DND-41 (cell line): ENCODE measurements around the gene DZANK1.

Source experiments
- ATAC-seq: fragments of 200-7000 bp; cut with Tn5 transposase; 3 replicates; pipeline ENCODE4 v1.9.1; 2021; ENCODE audit warnings: low read depth; ENCODE audit not compliant: insufficient read depth
- DNase-seq: peaks from one replicate; pipeline ENCODE4 v3.0.0-alpha.2; 2020
- H2AFZ ChIP-seq: 2 replicates; pipeline ENCODE4 v1.6.0; 2012; ENCODE audit warnings: low read depth, low read length
- H3K27ac ChIP-seq: 2 replicates; pipeline ENCODE4 v1.5.1; 2012; ENCODE audit warnings: low read length, inconsistent platforms
- H3K27me3 ChIP-seq: fragments of 200-600 bp; sonication (generic); 2 replicates; pipeline ENCODE4 v1.6.0; 2012; ENCODE audit warnings: low read length, mild to moderate bottlenecking, inconsistent platforms; ENCODE audit not compliant: insufficient read depth, poor library complexity
- H3K36me3 ChIP-seq: 2 replicates; pipeline ENCODE4 v1.5.1; 2012; ENCODE audit warnings: low read length, inconsistent platforms; ENCODE audit not compliant: insufficient read depth
- H3K4me1 ChIP-seq: 2 replicates; pipeline ENCODE4 v1.5.1; 2012; ENCODE audit warnings: mild to moderate bottlenecking, low read length; ENCODE audit not compliant: insufficient read depth
- H3K4me2 ChIP-seq: 2 replicates; pipeline ENCODE4 v1.6.0; 2012; ENCODE audit warnings: mild to moderate bottlenecking, moderate library complexity, low read length, inconsistent platforms; ENCODE audit not compliant: insufficient read depth
- H3K4me3 ChIP-seq, 2 experiments: fragments of 200-600 bp in 1 of 2; shearing (Covaris generic) in 1 of 2; 2 replicates each; pipeline ENCODE4 v1.5.1; 2012 to 2016; ENCODE audit warnings: inconsistent platforms in 2 of 2, low read length in 2 of 2, mild to moderate bottlenecking in 2 of 2, low read depth in 1 of 2, moderate library complexity in 1 of 2
- H3K79me2 ChIP-seq: 2 replicates; pipeline ENCODE4 v1.6.0; 2012; ENCODE audit warnings: low read length, inconsistent platforms; ENCODE audit not compliant: insufficient read depth
- H3K9ac ChIP-seq: 2 replicates; pipeline ENCODE4 v1.6.0; 2012; ENCODE audit warnings: low read depth, mild to moderate bottlenecking, inconsistent platforms, low read length, moderate library complexity
- H3K9me3 ChIP-seq: 2 replicates; pipeline ENCODE4 v1.5.1; 2012; ENCODE audit warnings: low read length, moderate library complexity, mild to moderate bottlenecking, inconsistent platforms; ENCODE audit not compliant: insufficient read depth, severe bottlenecking
- H4K20me1 ChIP-seq: 2 replicates; pipeline ENCODE4 v1.6.0; 2012; ENCODE audit warnings: low read length; ENCODE audit not compliant: insufficient read depth
- CTCF ChIP-seq: IDR thresholded peaks from 2 replicates; pipeline ENCODE4 v1.5.1; 2012; ENCODE audit warnings: borderline replicate concordance, low read length, moderate library complexity, mild to moderate bottlenecking; ENCODE audit not compliant: poor library complexity, severe bottlenecking; ENCODE audit errors: extremely low read depth
- EZH2 ChIP-seq: IDR thresholded peaks from 3 replicates; pipeline ENCODE4 v1.6.1; 2012; ENCODE audit warnings: borderline replicate concordance, low read depth, mild to moderate bottlenecking, moderate library complexity, low read length, inconsistent platforms; ENCODE audit not compliant: severe bottlenecking

Gene DZANK1

DNA sequence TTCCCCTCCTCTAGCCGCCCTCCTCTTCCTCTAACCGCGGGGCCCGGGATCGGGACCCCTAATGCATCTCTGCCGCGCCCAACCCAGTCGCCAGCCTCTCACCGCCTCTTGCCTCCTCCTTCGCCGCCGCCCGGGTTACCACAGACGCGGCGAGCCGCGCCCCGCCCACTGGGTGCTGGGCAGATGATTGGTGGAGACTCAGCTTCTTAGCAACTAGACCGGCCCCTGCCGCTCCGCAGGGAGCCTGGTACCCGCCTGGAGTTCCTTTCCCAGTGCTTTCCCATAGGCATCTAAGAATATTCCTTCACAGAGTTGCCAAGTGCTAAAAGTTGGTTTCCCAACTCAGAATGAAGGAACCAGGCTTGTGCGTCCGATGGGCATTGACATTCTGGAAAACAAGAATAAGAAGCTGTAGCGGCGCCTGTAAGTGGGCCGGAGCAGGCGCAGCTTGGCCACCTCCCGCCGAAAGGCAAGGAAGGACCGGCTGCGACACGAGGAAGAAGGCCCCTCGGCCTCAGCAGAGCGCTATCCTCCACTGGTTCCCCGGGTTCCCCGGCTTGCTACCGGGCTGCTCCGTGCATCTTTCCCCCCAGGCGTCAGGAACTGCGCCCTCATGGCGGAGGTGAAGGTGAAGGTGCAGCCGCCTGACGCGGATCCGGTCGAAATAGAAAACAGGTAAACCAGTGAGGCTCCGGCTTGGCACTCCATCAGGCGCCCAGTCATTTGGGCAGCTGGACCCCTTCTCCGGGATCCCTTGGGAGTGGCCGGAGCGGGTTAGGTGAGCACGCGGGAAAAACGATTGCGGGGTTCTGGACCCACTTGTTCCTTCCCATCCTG, at the start of gene DZANK1, which contains the start of gene POLR3F:
Gene DZANK1, minus strand, starts transcription at position 137 of the 837 bp plus-strand sequence. CDS start 1,672 bp downstream, outside the sequence.
Gene POLR3F, plus strand, starts transcription at position 497 of the 837 bp plus-strand sequence. Its CDS starts 117 bp downstream, at position 614.
- peak within 1 kb of the TSS; percentile 86 to 89 for H3K4me3 ChIP-seq
- H3K27ac ChIP-seq, result peak within 1 kb of the TSS; percentile 89
- no peaks in the 10 kb centered on the region for H3K27me3 ChIP-seq
- no peak for TF ChIP-seq EZH2
- TF ChIP-seq CTCF, result no peak
- H3K9ac ChIP-seq, result peak within 1 kb of the TSS; percentile 78
- H4K20me1 ChIP-seq, result no peaks in the 10 kb centered on the region; the same call in 1 of the 2 replicates
- H3K4me2 ChIP-seq, result peak within 1 kb of the TSS; percentile 89
- H3K79me2 ChIP-seq, result peaks cover 36% of the 10 kb centered on the region
- no peaks in the 10 kb centered on the region for H3K9me3 ChIP-seq
- H3K36me3 ChIP-seq, result peaks cover 24% of the 10 kb centered on the region; the same call in 1 of the 2 replicates
- peaks cover 31% of the 10 kb centered on the region for H3K4me1 ChIP-seq
- ATAC-seq (peak; percentile 100), DNase-seq (peak; percentile 98)
- H2AFZ ChIP-seq, result peak within 1 kb of the TSS; percentile 91

DNA sequence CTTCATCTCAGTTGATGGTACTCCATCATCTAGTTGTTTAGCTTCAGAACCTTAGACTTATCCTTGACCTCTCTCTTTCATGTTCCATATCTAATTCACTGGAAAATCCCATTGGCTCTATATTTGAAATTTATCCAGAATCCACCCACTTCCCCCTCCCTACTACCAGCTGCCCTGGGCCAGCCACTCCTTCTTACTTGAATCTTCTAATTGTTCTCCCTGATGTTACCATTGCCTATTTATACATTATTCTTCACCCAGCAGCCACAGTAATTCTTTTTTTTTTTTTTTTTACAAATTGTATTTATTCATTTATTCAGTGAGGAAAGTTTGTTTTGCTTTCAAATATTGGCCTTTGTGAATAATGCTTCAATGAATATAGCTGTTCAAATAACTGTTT, 49.1 kb upstream of the DZANK1 start:
- no peak for DNase-seq
- peaks cover 7% of the 10 kb centered on the region; the same call in 1 of the 2 replicates for H4K20me1 ChIP-seq
- no peaks in the 10 kb centered on the region for H3K27me3 ChIP-seq
- ATAC-seq, result no peak
- H3K36me3 ChIP-seq, result peaks cover 59% of the 10 kb centered on the region
- no peak overlapping the region for H3K4me3 ChIP-seq
- no peak overlapping the region for H3K9ac ChIP-seq
- no peaks in the 10 kb centered on the region for H3K9me3 ChIP-seq
- TF ChIP-seq CTCF (no peak), EZH2 (no peak)
- H3K4me1 ChIP-seq, result 0 out of 2 replicates have a peak, but pooled peaks cover under 1% of the 10 kb centered on the region
- no peak overlapping the region for H3K4me2 ChIP-seq
- H3K27ac ChIP-seq, result no peak overlapping the region
- H2AFZ ChIP-seq, result no peak overlapping the region
- H3K79me2 ChIP-seq, result peaks cover 7% of the 10 kb centered on the region

DNA sequence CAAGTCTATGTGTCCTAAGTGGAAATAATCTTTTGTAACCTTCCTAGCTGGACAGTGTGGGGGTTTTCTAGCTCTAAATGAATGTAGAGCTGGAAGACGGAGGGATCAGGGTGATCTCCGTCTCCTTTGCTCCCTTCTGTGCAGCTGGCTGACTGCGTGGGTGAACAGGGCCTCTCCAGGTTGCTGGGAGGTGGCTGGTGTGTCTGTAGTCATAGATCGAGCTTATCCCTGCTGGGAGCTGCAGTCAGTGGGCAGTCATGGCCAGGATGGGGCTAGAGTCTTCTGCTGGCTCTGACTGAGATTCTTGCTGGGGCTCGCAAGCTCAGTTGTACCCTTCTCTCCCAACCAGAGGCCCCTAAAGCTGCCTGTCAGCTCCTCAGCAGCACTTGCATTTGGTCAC, 47.3 kb upstream of the DZANK1 start:
- Histone ChIP-seq H3K9me3 (no peaks in the 10 kb centered on the region), H3K36me3 (peaks cover 70% of the 10 kb centered on the region), H3K27ac (no peak overlapping the region)

More for the DNA sequence above, 47.3 kb upstream of the DZANK1 start:
- Histone ChIP-seq H3K4me2 (no peak overlapping the region), H2AFZ (no peak overlapping the region), H3K4me1 (peaks cover 10% of the 10 kb centered on the region), H3K9ac (no peak overlapping the region), H3K79me2 (peaks cover 18% of the 10 kb centered on the region), H4K20me1 (peaks cover 3% of the 10 kb centered on the region; the same call in 1 of the 2 replicates), H3K27me3 (no peaks in the 10 kb centered on the region), H3K4me3 (no peak overlapping the region)
- no peak for DNase-seq
- TF ChIP-seq CTCF, result no peak
- no peak for TF ChIP-seq EZH2
- no peak for ATAC-seq
